ENCODE results near the gene AQP6.

AQP6 gene

GRCh38 chr12:49929581-49929980 lies 43.2 kb upstream of the AQP6 start:
- no peak for TF ChIP-seq EZH2 (IDR thresholded peaks at IDR 0.05; ENCODE audit: borderline replicate concordance, low read depth, low read length, severe bottlenecking)
- TF ChIP-seq, protein P1, sequence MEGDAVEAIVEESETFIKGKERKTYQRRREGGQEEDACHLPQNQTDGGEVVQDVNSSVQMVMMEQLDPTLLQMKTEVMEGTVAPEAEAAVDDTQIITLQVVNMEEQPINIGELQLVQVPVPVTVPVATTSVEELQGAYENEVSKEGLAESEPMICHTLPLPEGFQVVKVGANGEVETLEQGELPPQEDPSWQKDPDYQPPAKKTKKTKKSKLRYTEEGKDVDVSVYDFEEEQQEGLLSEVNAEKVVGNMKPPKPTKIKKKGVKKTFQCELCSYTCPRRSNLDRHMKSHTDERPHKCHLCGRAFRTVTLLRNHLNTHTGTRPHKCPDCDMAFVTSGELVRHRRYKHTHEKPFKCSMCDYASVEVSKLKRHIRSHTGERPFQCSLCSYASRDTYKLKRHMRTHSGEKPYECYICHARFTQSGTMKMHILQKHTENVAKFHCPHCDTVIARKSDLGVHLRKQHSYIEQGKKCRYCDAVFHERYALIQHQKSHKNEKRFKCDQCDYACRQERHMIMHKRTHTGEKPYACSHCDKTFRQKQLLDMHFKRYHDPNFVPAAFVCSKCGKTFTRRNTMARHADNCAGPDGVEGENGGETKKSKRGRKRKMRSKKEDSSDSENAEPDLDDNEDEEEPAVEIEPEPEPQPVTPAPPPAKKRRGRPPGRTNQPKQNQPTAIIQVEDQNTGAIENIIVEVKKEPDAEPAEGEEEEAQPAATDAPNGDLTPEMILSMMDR (IDR thresholded peaks at IDR 0.05; ENCODE audit: borderline replicate concordance, extremely low read depth, low read length, poor library complexity, severe bottlenecking): no peak
- Histone ChIP-seq H3K27ac (ENCODE audit: low read length) (no peak overlapping the region), H3K36me3 (ENCODE audit: insufficient read depth, low read length) (no peaks in the 10 kb centered on the region), H3K4me3 (ENCODE audit: low read depth in 1 of 2, low read length in 2 of 2) (no peak overlapping the region), H2AFZ (ENCODE audit: low read depth, low read length) (no peak overlapping the region), H3K4me2 (ENCODE audit: insufficient read depth, low read length) (no peak overlapping the region), H3K9ac (ENCODE audit: low read depth, low read length) (no peak overlapping the region), H3K79me2 (ENCODE audit: insufficient read depth, low read length) (no peaks in the 10 kb centered on the region), H3K9me3 (ENCODE audit: insufficient read depth, low read length, severe bottlenecking) (no peaks in the 10 kb centered on the region), H4K20me1 (ENCODE audit: insufficient read depth, low read length) (no peaks in the 10 kb centered on the region), H3K27me3 (ENCODE audit: insufficient read depth, low read length, poor library complexity) (peaks cover 12% of the 10 kb centered on the region), H3K4me1 (ENCODE audit: insufficient read depth, low read length) (no peaks in the 10 kb centered on the region)
- no peak for DNase-seq
- ATAC-seq (ENCODE audit: insufficient read depth, low read depth): no peak

- DNase-seq: no peak
- Histone ChIP-seq H3K4me1 (ENCODE audit: insufficient read depth, low read length) (no peaks in the 10 kb centered on the region), H3K27ac (ENCODE audit: low read length) (no peak overlapping the region), H3K79me2 (ENCODE audit: insufficient read depth, low read length) (no peaks in the 10 kb centered on the region), H3K4me2 (ENCODE audit: insufficient read depth, low read length) (no peak overlapping the region), H3K9ac (ENCODE audit: low read depth, low read length) (no peak overlapping the region), H2AFZ (ENCODE audit: low read depth, low read length) (no peak overlapping the region), H3K36me3 (ENCODE audit: insufficient read depth, low read length) (no peaks in the 10 kb centered on the region), H3K4me3 (ENCODE audit: low read depth in 1 of 2, low read length in 2 of 2) (no peak overlapping the region), H3K9me3 (ENCODE audit: insufficient read depth, low read length, severe bottlenecking) (no peaks in the 10 kb centered on the region), H3K27me3 (ENCODE audit: insufficient read depth, low read length, poor library complexity) (peaks cover 12% of the 10 kb centered on the region), H4K20me1 (ENCODE audit: insufficient read depth, low read length) (no peaks in the 10 kb centered on the region)
- TF ChIP-seq, protein P1 (IDR thresholded peaks at IDR 0.05; ENCODE audit: borderline replicate concordance, extremely low read depth, low read length, poor library complexity, severe bottlenecking): no peak
- TF ChIP-seq EZH2 (IDR thresholded peaks at IDR 0.05; ENCODE audit: borderline replicate concordance, low read depth, low read length, severe bottlenecking): no peak
- ATAC-seq (ENCODE audit: insufficient read depth, low read depth): no peak
Measured at GRCh38 chr12:49930515-49931288, 42.0 kb upstream of the AQP6 start.

GRCh38 chr12:49932023-49932422 lies 40.7 kb upstream of the AQP6 start:
- no peak overlapping the region for H3K9ac ChIP-seq (ENCODE audit: low read depth, low read length)
- H3K27me3 ChIP-seq (ENCODE audit: insufficient read depth, low read length, poor library complexity): peaks cover 12% of the 10 kb centered on the region
- TF ChIP-seq, protein P1 (IDR thresholded peaks at IDR 0.05; ENCODE audit: borderline replicate concordance, extremely low read depth, low read length, poor library complexity, severe bottlenecking): no peak
- no peak for TF ChIP-seq EZH2 (IDR thresholded peaks at IDR 0.05; ENCODE audit: borderline replicate concordance, low read depth, low read length, severe bottlenecking)
- H2AFZ ChIP-seq (ENCODE audit: low read depth, low read length): no peak overlapping the region
- H3K27ac ChIP-seq (ENCODE audit: low read length): no peak overlapping the region
- no peaks in the 10 kb centered on the region for H3K36me3 ChIP-seq (ENCODE audit: insufficient read depth, low read length)
- H4K20me1 ChIP-seq (ENCODE audit: insufficient read depth, low read length): no peaks in the 10 kb centered on the region
- no peak for ATAC-seq (ENCODE audit: insufficient read depth, low read depth)
- DNase-seq: no peak
- H3K4me2 ChIP-seq (ENCODE audit: insufficient read depth, low read length): no peak overlapping the region
- H3K79me2 ChIP-seq (ENCODE audit: insufficient read depth, low read length): no peaks in the 10 kb centered on the region
- no peaks in the 10 kb centered on the region for H3K9me3 ChIP-seq (ENCODE audit: insufficient read depth, low read length, severe bottlenecking)
- H3K4me3 ChIP-seq (ENCODE audit: low read depth in 1 of 2, low read length in 2 of 2): no peak overlapping the region
- H3K4me1 ChIP-seq (ENCODE audit: insufficient read depth, low read length): no peaks in the 10 kb centered on the region
